NCI-H128 (cell line): ENCODE measurements around the gene PMAIP1.

Experiments used
- DNase-seq: peaks from one replicate; lab custom pipeline; 2025; ENCODE audit not compliant: unreplicated experiment; lab: John Stamatoyannopoulos, UW

PMAIP1 gene

DNA sequence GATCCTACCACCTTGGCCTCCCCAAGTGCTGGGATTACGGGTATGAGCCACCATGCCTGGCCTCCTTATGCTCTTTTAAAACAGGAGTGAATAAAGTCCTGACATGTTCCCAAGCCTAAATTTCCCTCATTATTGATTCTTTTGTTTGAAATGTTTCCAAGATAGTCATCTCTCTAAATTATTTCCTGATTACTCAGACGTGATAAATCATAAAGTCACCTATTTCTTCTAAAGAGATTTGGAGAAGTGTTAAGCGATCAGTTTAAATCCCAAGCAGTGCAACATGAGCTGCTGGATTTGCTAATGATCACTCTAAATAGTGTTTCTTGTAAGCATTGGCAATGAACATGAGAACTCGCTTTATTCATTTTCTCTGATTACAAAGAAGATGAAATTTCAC is 51.8 kb downstream of the PMAIP1 start:
- DNase-seq = no peak

- DNase-seq = no peak
Measured at GRCh38 chr18:59952283-59953007, 52.6 kb downstream of the PMAIP1 start.
